LNCaP clone FGC (cell line): ENCODE data around the gene RASA3.

Experiments
- DNase-seq: peaks from one replicate; pipeline ENCODE4 v3.0.0-alpha.2; 2011; ENCODE audit warnings: low read depth
- H3K4me3 ChIP-seq: 2 replicates; pipeline ENCODE4 v1.5.1; 2011; ENCODE audit warnings: mild to moderate bottlenecking, low read depth, low read length, control low read depth
- CTCF ChIP-seq: IDR thresholded peaks from 2 replicates; pipeline ENCODE4 v1.5.1; 2012; ENCODE audit warnings: mild to moderate bottlenecking; ENCODE audit not compliant: control insufficient read depth, insufficient read depth; ENCODE audit errors: extremely low read depth

The RASA3 gene

GRCh38 chr13:114092468-114092867 lies 40.0 kb downstream of the RASA3 start:
- no peak for TF ChIP-seq CTCF
- no peak for DNase-seq
- no peak overlapping the region for H3K4me3 ChIP-seq

- DNase-seq = no peak
- TF ChIP-seq CTCF = no peak
- H3K4me3 ChIP-seq = no peak overlapping the region
These were observed 41.9 kb downstream of the RASA3 start for GRCh38 chr13:114090476-114090875.

- no peak overlapping the region for H3K4me3 ChIP-seq
- no peak for DNase-seq
- no peak for TF ChIP-seq CTCF
These were observed 42.5 kb downstream of the RASA3 start for GRCh38 chr13:114089751-114090400.

GRCh38 chr13:114089341-114089740 lies 43.1 kb downstream of the RASA3 start:
- no peak overlapping the region for H3K4me3 ChIP-seq
- DNase-seq = no peak
- TF ChIP-seq CTCF = no peak

- TF ChIP-seq CTCF = no peak
- DNase-seq = no peak
These were observed 43.6 kb downstream of the RASA3 start for GRCh38 chr13:114088863-114089262.

GRCh38 chr13:114088234-114088633 lies 44.2 kb downstream of the RASA3 start:
- no peak for TF ChIP-seq CTCF
- H3K4me3 ChIP-seq = no peak overlapping the region
- no peak for DNase-seq

More at GRCh38 chr13:114088863-114089262, 43.6 kb downstream of the RASA3 start:
- no peak overlapping the region for H3K4me3 ChIP-seq

GRCh38 chr13:114087430-114087829 lies 45.0 kb downstream of the RASA3 start:
- no peak for DNase-seq
- no peak overlapping the region for H3K4me3 ChIP-seq
- TF ChIP-seq CTCF = no peak
